Spleen (tissue), 7 donors: ENCODE data around the gene KRT33B.

Experiments
- CTCF ChIP-seq, 11 experiments: fragments of 200-600 bp in 7 of 11; fragments of 450-650 bp in 4 of 11; sonication (generic) in 4 of 11; IDR thresholded peaks in 8 of 11; conservative IDR thresholded peaks in 3 of 11; 1 replicate in 7 of 11; 2 replicates in 4 of 11; pipeline versions ENCODE4 v1.4.0 to v1.8.0; 2016 to 2021; ENCODE audit warnings: antibody characterized with exemption in 11 of 11, inconsistent platforms in 4 of 11, mild to moderate bottlenecking in 1 of 11
- POLR2A ChIP-seq, 3 donors: fragments of 450-650 bp; IDR thresholded peaks; one replicate each; pipeline ENCODE4 v1.5.1; 2017; ENCODE audit warnings: antibody characterized with exemption in 3 of 3, mild to moderate bottlenecking in 1 of 3
- donor health status: DM: no; HTN: no; CAD: no; lungs with moderate emphysema.
- donor health status: DM: no; HTN: no; CAD: no.
- donor health status: DM: no; HTN: no; CAD: no.

GRCh38 chr17:41322094-41322902, 47.3 kb downstream of the KRT33B start:
- TF ChIP-seq POLR2A (IDR thresholded peaks at IDR 0.05) (no peak), CTCF (IDR thresholded peaks at IDR 0.05 in 8 of 11, conservative IDR thresholded peaks at IDR 0.05 in 3 of 11) (peak; percentile 59 to 82 (median 75))
